ENCODE data around the gene KLHDC10.

GRCh38 chr7:130102588-130102987 lies 32.3 kb downstream of the KLHDC10 start:
- TF ChIP-seq CTCF (IDR thresholded peaks at IDR 0.05) (no peak), ZFX (IDR thresholded peaks at IDR 0.05; ENCODE audit: borderline replicate concordance) (no peak)
